SK-N-SH (cell line): ENCODE data around the gene PLB1. TPM values are rescaled to one million over a fixed set of nuclear protein-coding genes. Genes with fewer than 3 reads are reported as not detected.

Source experiments
- CTCF ChIA-PET: fragments of 300-600, 350-600 bp; formaldehyde crosslinking; extraction: SDS; loops from one replicate; lab custom pipeline; 2021; lab: Yijun Ruan, JAX
- POLR2A ChIA-PET: fragments of 350-600 bp; sonication (Branson Sonifier 250); formaldehyde crosslinking; extraction: SDS; loops from one replicate; lab custom pipeline; 2020; ENCODE audit warnings: antibody characterized with exemption, inconsistent platforms; lab: Yijun Ruan, JAX
- DNase-seq: peaks from one replicate; pipeline ENCODE4 v3.0.0; 2012
- H2AFZ ChIP-seq: fragments of 200-600 bp; sonication (generic); 2 replicates; pipeline ENCODE4 v1.8.1; 2016; ENCODE audit warnings: antibody characterized with exemption, mild to moderate bottlenecking, low read depth
- H3F3A ChIP-seq: fragments of 200-600 bp; sonication (generic); replicated peaks from 2 replicates; pipeline ENCODE3; 2016; ENCODE audit warnings: antibody characterized with exemption, mild to moderate bottlenecking; ENCODE audit not compliant: insufficient read depth
- H3K27ac ChIP-seq, 2 experiments: fragments of 200-500 bp in 1 of 2; fragments of 200-600 bp in 1 of 2; sonication (Bioruptor generic) in 1 of 2; sonication (generic), shearing (Covaris generic) in 1 of 2; 2 replicates each; pipeline versions ENCODE4 v1.5.1 to v1.6.1; 2014 to 2016; ENCODE audit warnings: low read depth in 2 of 2, inconsistent platforms in 1 of 2, low read length in 1 of 2, mild to moderate bottlenecking in 1 of 2, mixed read lengths in 1 of 2
- H3K27me3 ChIP-seq: fragments of 200-600 bp; sonication (generic), shearing (Covaris generic); 2 replicates; pipeline ENCODE4 v1.6.1; 2016; ENCODE audit warnings: mixed run types; ENCODE audit not compliant: insufficient read depth
- H3K36me3 ChIP-seq, 2 experiments: fragments of 200-500 bp in 1 of 2; fragments of 200-600 bp in 1 of 2; sonication (Bioruptor generic) in 1 of 2; sonication (generic) in 1 of 2; replicated peaks in 1 of 2; 2 replicates each; pipeline versions ENCODE3 to v1.5.1; 2014 to 2016; ENCODE audit warnings: low read length in 1 of 2, mild to moderate bottlenecking in 1 of 2; ENCODE audit not compliant: insufficient read depth in 2 of 2, control insufficient read depth in 1 of 2
- H3K4me1 ChIP-seq, 2 experiments: fragments of 200-500 bp in 1 of 2; fragments of 200-600 bp in 1 of 2; sonication (Bioruptor generic) in 1 of 2; sonication (generic), shearing (Covaris generic) in 1 of 2; 2 replicates each; pipeline versions ENCODE4 v1.5.1 to v1.6.1; 2014 to 2016; ENCODE audit warnings: low read depth in 1 of 2, low read length in 1 of 2, mixed run types in 1 of 2; ENCODE audit not compliant: insufficient read depth in 2 of 2, control insufficient read depth in 1 of 2
- H3K4me2 ChIP-seq: fragments of 200-600 bp; sonication (generic), shearing (Covaris generic); 2 replicates; pipeline ENCODE4 v1.6.1; 2017; ENCODE audit warnings: mixed run types
- H3K4me3 ChIP-seq, 2 experiments: fragments of 200-500 bp in 1 of 2; fragments of 200-600 bp in 1 of 2; sonication (Bioruptor generic) in 1 of 2; sonication (generic), shearing (Covaris generic) in 1 of 2; 2 replicates each; pipeline versions ENCODE4 v1.5.1 to v1.8.1; 2014 to 2016; ENCODE audit warnings: low read depth in 2 of 2, inconsistent platforms in 1 of 2, low read length in 1 of 2, mild to moderate bottlenecking in 1 of 2, mixed read lengths in 1 of 2, moderate library complexity in 1 of 2
- H3K79me2 ChIP-seq: fragments of 200-600 bp; sonication (generic); 2 replicates; pipeline ENCODE4 v1.8.1; 2017; ENCODE audit warnings: mild to moderate bottlenecking; ENCODE audit not compliant: insufficient read depth
- H3K9ac ChIP-seq: fragments of 200-600 bp; sonication (generic); 2 replicates; pipeline ENCODE4 v1.6.1; 2017; ENCODE audit warnings: mixed run types
- H3K9me2 ChIP-seq: fragments of 200-600 bp; sonication (generic); 2 replicates; pipeline ENCODE4 v1.6.1; 2017; ENCODE audit warnings: mixed run types
- H3K9me3 ChIP-seq: fragments of 200-600 bp; sonication (generic); 2 replicates; pipeline ENCODE4 v1.6.1; 2017; ENCODE audit warnings: mixed run types, mild to moderate bottlenecking, moderate library complexity
- H4K20me1 ChIP-seq: fragments of 200-600 bp; sonication (generic); 2 replicates; pipeline ENCODE4 v1.6.1; 2017; ENCODE audit warnings: mild to moderate bottlenecking, mixed run types; ENCODE audit not compliant: insufficient read depth
- CHD2 ChIP-seq: fragments of 150-350 bp; IDR thresholded peaks from 2 replicates; pipeline ENCODE4 v1.6.1; 2018; ENCODE audit warnings: low read length; ENCODE audit not compliant: partially characterized antibody
- EP300 ChIP-seq, 2 experiments: IDR thresholded peaks; 2 replicates each; pipeline versions ENCODE4 v1.4.0 to v1.6.1; 2012; ENCODE audit warnings: borderline replicate concordance in 1 of 2, low read depth in 1 of 2, low read length in 1 of 2
- EZH2phosphoT487 ChIP-seq: fragments of 200-600 bp; sonication (generic); IDR thresholded peaks from 2 replicates; pipeline ENCODE4 v1.6.1; 2017; ENCODE audit warnings: low read depth, mixed run types, mild to moderate bottlenecking, antibody characterized with exemption, moderate library complexity, borderline replicate concordance
- FOSL2 ChIP-seq: IDR thresholded peaks from 2 replicates; pipeline ENCODE4 v1.4.0; 2012; ENCODE audit warnings: low read depth, mild to moderate bottlenecking, moderate library complexity, borderline replicate concordance
- GATA2 ChIP-seq: sonication (generic); formaldehyde crosslinking; IDR thresholded peaks from 2 replicates; pipeline ENCODE4 v1.5.0; 2020; ENCODE audit warnings: mild to moderate bottlenecking, missing genetic modification reagents
- JUND ChIP-seq: IDR thresholded peaks from 2 replicates; pipeline ENCODE4 v1.4.0; 2012
- MEF2A ChIP-seq: IDR thresholded peaks from 2 replicates; pipeline ENCODE4 v1.4.0; 2012; ENCODE audit warnings: low read depth, borderline replicate concordance
- MXI1 ChIP-seq: IDR thresholded peaks from 2 replicates; pipeline ENCODE4 v1.6.1; 2012; ENCODE audit warnings: mild to moderate bottlenecking, low read depth, low read length, improper control_type of control experiment
- NFIC ChIP-seq: IDR thresholded peaks from 2 replicates; pipeline ENCODE4 v1.4.0; 2012; ENCODE audit warnings: borderline replicate concordance
- NRF1 ChIP-seq: IDR thresholded peaks from 2 replicates; pipeline ENCODE4 v1.6.1; 2012; ENCODE audit warnings: low read depth, mild to moderate bottlenecking, low read length
- RAD21 ChIP-seq: IDR thresholded peaks from 2 replicates; pipeline ENCODE4 v1.6.1; 2012; ENCODE audit warnings: mild to moderate bottlenecking, low read length
- RFX5 ChIP-seq: IDR thresholded peaks from 2 replicates; pipeline ENCODE4 v1.6.1; 2012; ENCODE audit warnings: mild to moderate bottlenecking, improper control_type of control experiment, low read length
- RXRA ChIP-seq: IDR thresholded peaks from 2 replicates; pipeline ENCODE4 v1.4.0; 2012; ENCODE audit warnings: low read depth, mild to moderate bottlenecking, borderline replicate concordance
- TCF12 ChIP-seq: IDR thresholded peaks from 2 replicates; pipeline ENCODE4 v1.4.0; 2012
- YY1 ChIP-seq: IDR thresholded peaks from 2 replicates; pipeline ENCODE4 v1.4.0; 2012; ENCODE audit warnings: low read depth, mild to moderate bottlenecking
- WGBS: methylation state at CpG from one replicate; pipeline ENCODE4 v1.1.6; 2017; ENCODE audit warnings: low lambda C conversion rate; 5-methylcytosine and 5-hydroxymethylcytosine counted together
- polyA plus RNA-seq, 3 experiments: library from polyadenylated mRNA; depleted of rRNA; stranded (reverse); fragments of >200 nt; gene quantifications; 2 replicates each; pipeline ENCODE4 v1.2.3, GENCODE V29; 2012
- TF ChIP-seq, protein P1 (sequence below): IDR thresholded peaks from 2 replicates; pipeline ENCODE4 v1.6.1; 2012; ENCODE audit warnings: mild to moderate bottlenecking, low read depth, low read length, moderate library complexity
- TF ChIP-seq, protein P2 (sequence below): IDR thresholded peaks from 2 replicates; pipeline ENCODE4 v1.4.0; 2012; ENCODE audit warnings: low read depth, borderline replicate concordance

The PLB1 gene
- polyA plus RNA-seq, 1 of the 3 experiments (the other 2 are of a cell fraction): 0.10 TPM

DNA sequence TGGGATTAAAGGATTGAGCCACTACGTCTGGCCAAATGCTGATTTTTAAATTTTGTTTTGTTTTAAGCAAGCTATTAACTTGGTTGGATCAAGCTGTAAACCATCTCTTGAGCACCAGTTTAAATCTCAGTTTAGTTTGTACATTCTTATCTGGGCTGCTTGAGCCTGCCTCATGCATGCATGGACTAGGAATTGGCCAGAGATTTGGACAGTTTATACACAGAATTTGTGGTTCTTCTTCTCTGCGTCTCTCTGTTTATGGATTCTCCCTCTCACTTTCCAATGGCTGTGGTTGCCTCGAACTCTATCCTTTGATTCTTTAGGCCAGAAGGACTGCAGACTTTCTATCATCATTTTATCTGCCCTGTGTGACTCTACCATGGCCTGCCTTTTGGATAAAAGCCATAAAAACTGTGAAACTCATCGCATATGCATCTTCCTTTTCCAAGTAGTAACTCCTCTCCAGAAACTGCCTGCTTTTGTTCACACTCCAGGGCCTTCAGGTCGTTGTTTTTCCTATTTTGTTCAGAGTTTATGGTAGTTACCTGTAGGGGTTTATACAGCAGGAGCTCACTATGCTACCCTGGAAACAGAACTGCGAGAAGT, 32.5 kb upstream of the PLB1 start:
- H3K4me2 ChIP-seq: no peak overlapping the region
- H3K4me1 ChIP-seq: no peaks in the 10 kb centered on the region
- no peak overlapping the region for H3K4me3 ChIP-seq
- TF ChIP-seq NRF1 (no peak), YY1 (no peak), GATA2 (CRISPR knock-in tag) (no peak), MXI1 (no peak), RXRA (no peak), EZH2phosphoT487 (no peak), RAD21 (no peak), NFIC (no peak), FOSL2 (no peak), MEF2A (no peak), RFX5 (no peak), TCF12 (no peak), JUND (no peak), EP300 (IDR thresholded peaks at IDR 0.05; ENCODE audit: borderline replicate concordance in 1 of 2, low read depth in 1 of 2, low read length in 1 of 2) (no peak), CHD2 (no peak)
- TF ChIP-seq, protein P1, sequence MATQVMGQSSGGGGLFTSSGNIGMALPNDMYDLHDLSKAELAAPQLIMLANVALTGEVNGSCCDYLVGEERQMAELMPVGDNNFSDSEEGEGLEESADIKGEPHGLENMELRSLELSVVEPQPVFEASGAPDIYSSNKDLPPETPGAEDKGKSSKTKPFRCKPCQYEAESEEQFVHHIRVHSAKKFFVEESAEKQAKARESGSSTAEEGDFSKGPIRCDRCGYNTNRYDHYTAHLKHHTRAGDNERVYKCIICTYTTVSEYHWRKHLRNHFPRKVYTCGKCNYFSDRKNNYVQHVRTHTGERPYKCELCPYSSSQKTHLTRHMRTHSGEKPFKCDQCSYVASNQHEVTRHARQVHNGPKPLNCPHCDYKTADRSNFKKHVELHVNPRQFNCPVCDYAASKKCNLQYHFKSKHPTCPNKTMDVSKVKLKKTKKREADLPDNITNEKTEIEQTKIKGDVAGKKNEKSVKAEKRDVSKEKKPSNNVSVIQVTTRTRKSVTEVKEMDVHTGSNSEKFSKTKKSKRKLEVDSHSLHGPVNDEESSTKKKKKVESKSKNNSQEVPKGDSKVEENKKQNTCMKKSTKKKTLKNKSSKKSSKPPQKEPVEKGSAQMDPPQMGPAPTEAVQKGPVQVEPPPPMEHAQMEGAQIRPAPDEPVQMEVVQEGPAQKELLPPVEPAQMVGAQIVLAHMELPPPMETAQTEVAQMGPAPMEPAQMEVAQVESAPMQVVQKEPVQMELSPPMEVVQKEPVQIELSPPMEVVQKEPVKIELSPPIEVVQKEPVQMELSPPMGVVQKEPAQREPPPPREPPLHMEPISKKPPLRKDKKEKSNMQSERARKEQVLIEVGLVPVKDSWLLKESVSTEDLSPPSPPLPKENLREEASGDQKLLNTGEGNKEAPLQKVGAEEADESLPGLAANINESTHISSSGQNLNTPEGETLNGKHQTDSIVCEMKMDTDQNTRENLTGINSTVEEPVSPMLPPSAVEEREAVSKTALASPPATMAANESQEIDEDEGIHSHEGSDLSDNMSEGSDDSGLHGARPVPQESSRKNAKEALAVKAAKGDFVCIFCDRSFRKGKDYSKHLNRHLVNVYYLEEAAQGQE: no peak
- TF ChIP-seq, protein P2, sequence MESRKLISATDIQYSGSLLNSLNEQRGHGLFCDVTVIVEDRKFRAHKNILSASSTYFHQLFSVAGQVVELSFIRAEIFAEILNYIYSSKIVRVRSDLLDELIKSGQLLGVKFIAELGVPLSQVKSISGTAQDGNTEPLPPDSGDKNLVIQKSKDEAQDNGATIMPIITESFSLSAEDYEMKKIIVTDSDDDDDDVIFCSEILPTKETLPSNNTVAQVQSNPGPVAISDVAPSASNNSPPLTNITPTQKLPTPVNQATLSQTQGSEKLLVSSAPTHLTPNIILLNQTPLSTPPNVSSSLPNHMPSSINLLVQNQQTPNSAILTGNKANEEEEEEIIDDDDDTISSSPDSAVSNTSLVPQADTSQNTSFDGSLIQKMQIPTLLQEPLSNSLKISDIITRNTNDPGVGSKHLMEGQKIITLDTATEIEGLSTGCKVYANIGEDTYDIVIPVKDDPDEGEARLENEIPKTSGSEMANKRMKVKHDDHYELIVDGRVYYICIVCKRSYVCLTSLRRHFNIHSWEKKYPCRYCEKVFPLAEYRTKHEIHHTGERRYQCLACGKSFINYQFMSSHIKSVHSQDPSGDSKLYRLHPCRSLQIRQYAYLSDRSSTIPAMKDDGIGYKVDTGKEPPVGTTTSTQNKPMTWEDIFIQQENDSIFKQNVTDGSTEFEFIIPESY: no peak
- no peaks in the 10 kb centered on the region for H3K79me2 ChIP-seq
- peaks cover 6% of the 10 kb centered on the region; the same call in 1 of the 2 replicates for H3K27me3 ChIP-seq
- peaks cover 10% of the 10 kb centered on the region; the same call in 1 of the 2 replicates for H3K9me3 ChIP-seq
- no peak overlapping the region for H3K27ac ChIP-seq
- ChIA-PET CTCF (interaction anchor here (1.1 to 1.3 kb wide), 2 partner anchors 103 to 780 kb away, joined by 3 read pairs; no protein-coding TSS in a partner anchor), POLR2A (no interaction called here)
- H2AFZ ChIP-seq: no peak overlapping the region
- no peak overlapping the region for H3K9ac ChIP-seq
- no peaks in the 10 kb centered on the region for H3K36me3 ChIP-seq
- WGBS: 40% methylated on average over 6 of the region's 6 CpGs
- H3F3A ChIP-seq: no peaks in the 10 kb centered on the region
- H3K9me2 ChIP-seq: no peaks in the 10 kb centered on the region
- no peak for DNase-seq
- no peaks in the 10 kb centered on the region for H4K20me1 ChIP-seq
